Endometrial microvascular endothelial cells (primary cell): Measurements from ENCODE around the gene RNF138. TPM values are rescaled to one million over a fixed set of nuclear protein-coding genes. Genes with fewer than 3 reads are reported as not detected.

ENCODE experiments used
- in situ Hi-C: cut with HindIII; loops from 2 replicates; pipeline ENCODE4 v1.10.0; 2017; ENCODE audit warnings: low sequenced_read_pairs, low pct_unique_long_range_greater_than_20kb; ENCODE audit errors: inconsistent ontology term
- total RNA-seq: library from RNA; depleted of rRNA; stranded (reverse); fragments of >200 nt; gene quantifications from one replicate; pipeline ENCODE4 v1.2.3, GENCODE V29; 2015; ENCODE audit errors: inconsistent ontology term

RNF138 gene
- total RNA-seq, 1 donor from 2014 or later, result 60.4 TPM

DNA sequence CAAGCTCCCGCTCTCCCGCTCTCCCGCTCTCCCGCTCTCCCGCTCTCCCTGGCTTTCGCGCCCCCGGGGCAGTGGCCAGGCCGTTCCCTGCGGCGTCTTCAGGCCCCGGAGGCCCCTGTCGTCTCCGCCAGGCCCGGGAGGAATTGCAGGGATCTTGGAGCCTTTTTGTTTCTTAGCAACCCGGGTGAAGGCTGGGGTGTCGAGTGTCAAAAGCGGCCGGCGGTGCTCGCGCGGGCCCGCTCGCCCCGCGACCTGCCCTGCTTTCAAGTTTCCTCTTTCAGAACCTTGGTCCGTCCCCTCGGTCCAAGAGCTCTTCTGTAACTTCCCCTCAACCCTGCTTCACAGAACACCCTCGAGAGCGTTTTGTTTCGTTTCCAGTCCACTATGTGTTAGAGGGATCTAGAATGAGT is 1.4 kb downstream of the RNF138 start:
- in situ Hi-C loops, result no loop called here

DNA sequence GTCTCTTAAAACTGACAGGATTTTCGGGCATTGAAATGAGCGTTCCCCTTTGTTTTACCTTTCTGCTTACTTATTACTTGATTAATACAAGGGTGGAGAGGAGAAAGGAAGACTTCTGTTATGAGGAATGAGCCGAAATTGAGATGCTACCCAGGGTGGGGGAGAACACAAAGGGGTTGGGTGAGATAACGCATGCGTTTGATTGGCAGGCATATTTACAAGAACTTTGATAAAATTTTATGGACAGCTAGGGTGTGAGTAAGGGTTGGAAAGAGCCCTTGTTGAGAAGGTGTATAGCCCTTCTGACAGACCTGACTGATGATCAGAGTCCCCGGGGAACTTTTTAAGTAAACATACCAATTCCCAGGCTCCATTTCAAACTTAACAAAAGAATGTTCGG is 1.8 kb downstream of the RNF138 start:
- in situ Hi-C loops, result no loop called here

DNA sequence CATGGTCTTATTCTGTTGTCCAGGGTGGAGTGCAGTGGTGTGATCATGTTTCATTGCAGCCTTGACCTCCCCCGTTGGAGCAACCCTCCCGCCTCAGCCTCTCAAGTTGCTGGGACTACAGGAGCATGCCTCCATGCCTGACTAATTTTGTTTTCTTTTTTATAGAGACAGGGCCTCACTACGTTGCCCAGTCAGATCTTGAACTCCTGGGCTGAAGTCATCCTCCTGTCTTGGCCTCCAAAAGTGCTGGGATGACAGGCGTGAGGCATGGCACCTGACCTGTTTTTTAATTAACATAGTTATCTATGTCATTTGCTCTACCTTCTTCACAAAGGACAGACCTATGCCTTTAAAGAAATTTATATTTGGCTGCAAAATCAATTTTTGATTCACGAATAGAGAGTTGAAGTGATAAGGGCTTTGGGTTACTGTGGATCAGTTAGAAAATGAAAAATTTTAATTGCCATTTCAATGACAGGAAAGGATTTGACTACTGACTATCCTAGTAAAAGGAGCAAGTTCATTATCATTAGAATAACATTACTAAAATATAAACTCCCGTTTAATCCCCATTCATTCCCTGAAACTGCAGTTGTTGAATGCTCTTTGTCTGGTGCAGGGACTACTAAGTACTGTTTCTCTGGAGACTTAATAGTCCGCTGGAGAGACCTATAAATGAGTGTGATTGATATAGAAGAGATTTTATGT is 3.7 kb downstream of the RNF138 start:
- in situ Hi-C loops, result no loop called here

DNA sequence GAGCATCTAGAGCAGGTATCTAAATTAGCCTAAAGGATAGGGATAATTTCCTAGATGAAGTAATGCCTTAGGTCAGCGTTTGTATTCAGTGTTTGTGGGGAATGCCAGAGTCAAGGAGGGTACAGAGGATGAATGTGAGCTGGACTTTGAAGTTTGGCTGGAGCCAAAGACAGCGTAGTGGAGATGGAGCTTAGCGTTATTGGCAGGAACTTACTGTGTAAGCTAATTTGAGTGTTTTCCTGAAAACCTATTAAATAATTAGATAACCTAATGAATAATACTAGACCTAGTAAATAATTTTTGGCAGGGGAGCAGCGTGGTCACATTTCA is 4.2 kb downstream of the RNF138 start:
- in situ Hi-C loops, result no loop called here

DNA sequence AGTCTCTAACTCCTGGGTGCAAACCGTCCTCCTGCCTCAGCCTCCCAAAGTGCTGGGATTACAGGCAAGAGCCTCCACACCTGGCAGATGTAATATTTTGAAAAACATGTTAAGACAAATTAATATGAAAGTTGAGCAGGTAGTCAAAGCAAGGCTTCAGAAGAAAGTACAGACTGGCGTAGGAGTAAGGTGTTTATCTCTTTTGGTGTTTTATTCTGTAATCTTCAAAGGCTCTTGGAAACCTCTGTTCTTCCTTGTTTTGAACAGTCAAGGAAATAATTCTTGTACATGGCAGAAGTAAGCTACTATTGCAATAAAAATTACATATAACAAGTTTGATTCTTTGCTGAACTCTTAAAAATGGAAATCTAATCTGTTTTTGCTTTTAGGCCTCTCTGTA is 5.3 kb downstream of the RNF138 start:
- in situ Hi-C loops, result no loop called here

DNA sequence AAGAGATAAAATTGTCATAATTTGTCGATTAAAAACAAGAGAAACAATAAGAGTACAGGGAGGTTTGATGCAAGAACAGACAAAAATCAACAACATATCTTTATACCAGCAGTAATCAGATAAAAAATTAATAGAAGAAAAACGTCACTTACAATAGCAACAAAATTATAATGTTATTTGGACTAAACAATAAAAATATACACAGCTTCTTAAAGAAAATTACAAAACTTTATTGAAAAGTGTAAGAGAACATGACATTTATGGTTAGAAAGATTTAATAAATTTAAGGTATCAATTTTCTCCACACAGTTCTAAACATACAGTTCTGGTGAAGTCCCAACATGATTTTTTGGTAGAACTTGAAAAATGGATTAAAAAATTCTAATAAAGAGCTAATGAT is 12.8 kb downstream of the RNF138 start:
- in situ Hi-C loops, result no loop called here

DNA sequence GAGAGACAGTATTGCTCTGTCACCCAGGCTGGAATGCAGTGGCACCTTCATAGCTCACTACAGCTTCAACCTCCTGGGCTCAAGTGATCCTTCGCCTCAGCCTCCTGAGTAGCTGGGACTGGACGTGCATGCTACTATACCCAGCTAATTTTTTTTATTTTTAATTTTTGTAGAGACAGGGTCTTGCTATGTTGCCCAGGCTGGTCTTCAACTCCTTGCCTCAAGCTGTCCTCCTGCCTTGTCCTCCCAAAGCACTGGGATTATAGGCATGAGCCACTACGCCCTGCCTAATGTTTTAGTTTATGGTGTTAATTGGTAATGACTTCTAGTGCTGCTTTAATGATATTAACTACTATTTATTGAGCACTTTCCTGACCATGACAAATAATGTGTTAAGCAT is 18.3 kb downstream of the RNF138 start:
- in situ Hi-C loops, result no loop called here

DNA sequence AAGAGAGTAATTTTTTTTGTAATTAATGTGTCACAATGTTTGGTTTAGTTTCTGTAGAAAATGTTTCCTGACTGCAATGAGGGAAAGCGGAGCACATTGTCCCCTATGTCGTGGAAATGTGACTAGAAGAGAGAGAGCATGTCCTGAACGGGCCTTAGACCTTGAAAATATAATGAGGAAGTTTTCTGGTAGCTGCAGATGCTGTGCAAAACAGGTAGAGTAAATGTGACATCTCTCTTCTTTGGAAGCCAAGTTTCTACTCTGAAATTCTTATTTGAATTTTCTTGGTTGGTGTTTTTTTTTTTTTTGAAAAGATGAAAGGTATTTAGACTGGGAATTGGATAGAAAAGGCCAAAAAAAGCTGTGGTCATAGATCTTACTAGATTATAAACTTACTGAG is 20.0 kb downstream of the RNF138 start:
- in situ Hi-C loops, result no loop called here

DNA sequence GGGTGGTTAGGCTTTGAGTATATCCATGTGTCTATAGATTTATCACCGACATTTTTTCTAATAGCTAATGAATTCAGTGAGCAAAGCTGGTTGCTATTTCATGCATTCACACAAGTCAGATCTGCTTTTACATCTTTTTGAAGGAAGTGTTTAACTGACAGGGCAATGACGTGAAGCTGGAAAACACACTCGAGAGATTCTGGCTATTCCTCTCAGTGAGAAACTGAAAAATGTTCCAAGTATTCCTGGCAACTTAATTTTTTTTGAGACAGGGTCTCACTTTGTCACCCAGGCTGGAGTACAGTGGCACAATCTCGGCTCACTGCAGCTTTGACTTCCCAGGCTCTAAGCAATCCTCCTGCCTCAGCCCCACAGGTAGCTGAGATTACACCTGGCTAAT is 21.2 kb downstream of the RNF138 start:
- in situ Hi-C loops, result no loop called here

DNA sequence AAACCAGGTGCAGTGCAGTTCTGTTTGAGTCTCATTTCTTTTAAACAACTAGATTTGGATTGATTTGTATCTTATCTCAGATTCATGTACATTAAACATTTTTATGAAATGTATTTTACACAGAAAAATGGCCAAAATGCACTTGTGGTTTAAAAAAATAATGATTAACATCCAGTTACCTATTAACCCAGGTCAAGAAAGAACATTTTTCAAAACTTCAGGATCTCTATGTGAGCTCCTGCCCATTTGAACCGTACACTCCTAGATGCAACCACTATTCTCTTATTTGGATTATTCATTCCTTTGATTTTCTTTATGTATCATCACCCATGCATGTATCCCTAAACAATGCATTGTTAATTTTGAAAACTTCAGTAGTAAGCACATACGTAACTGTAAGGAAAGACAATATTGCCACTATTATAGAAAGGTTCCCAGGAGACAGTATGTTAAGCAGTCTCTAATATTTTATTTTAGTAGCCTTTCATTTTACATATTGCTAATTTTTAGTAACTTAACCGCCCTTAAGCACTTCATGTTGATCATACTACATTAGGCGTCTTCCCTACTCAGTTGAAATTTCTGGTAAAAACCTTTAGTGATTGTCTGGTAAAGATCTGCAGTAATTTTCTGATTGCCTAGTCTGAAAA is 22.7 kb downstream of the RNF138 start:
- in situ Hi-C loops, result no loop called here

DNA sequence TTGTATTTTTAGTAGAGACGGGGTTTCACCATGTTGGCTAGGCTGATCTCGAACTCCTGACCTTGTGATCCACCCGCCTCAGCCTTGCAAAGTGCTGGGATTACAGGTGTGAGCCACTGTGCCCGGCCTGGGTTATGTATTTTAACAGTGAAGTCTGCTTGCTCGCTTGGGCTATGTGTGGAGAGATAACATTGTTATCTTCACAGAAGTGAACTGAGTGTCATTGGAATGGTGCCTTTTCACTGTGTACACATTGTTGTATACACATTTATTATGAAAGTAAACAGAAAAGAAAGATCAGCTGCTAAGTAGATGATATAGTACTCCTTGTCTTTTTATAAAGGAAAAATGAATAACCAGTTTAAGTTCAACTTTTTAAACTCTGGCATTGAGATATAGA is 30.4 kb downstream of the RNF138 start:
- in situ Hi-C loops, result no loop called here

DNA sequence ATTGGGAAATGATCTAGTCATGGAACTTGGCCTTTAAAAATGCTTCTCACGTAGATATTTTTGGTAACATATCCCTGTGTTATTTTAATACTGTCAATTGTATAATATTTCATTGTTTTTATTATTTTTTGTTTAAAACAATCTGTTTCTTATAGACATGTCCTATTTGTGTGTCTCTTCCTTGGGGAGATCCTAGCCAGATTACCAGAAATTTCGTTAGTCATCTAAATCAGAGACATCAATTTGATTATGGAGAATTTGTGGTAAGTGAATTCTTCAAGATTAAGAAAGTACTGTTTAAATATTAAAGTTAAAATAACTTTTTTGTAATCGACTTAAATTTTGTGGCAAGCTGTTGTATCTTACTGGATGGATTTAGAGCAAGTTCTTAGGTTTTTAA is 34.9 kb downstream of the RNF138 start:
- in situ Hi-C loops, result no loop called here

DNA sequence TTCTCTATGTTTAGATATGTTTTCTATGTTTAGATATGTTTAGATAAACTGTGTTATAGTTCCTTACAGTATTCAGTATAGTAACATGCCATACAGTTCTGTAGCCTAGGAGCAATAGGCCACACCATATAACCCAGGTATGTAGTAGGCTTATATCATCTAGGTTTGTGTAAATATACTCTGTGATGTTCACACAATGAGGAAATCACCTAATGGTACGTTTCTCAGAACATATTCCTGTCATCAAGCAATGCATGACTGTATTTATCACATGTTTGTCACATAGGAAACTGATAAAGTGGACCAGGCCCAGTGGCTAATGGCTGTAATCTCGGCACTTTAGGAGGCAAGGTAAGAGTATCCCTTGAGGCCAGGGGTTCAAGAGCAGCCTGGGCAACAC is 44.0 kb downstream of the RNF138 start:
- in situ Hi-C loops, result no loop called here

DNA sequence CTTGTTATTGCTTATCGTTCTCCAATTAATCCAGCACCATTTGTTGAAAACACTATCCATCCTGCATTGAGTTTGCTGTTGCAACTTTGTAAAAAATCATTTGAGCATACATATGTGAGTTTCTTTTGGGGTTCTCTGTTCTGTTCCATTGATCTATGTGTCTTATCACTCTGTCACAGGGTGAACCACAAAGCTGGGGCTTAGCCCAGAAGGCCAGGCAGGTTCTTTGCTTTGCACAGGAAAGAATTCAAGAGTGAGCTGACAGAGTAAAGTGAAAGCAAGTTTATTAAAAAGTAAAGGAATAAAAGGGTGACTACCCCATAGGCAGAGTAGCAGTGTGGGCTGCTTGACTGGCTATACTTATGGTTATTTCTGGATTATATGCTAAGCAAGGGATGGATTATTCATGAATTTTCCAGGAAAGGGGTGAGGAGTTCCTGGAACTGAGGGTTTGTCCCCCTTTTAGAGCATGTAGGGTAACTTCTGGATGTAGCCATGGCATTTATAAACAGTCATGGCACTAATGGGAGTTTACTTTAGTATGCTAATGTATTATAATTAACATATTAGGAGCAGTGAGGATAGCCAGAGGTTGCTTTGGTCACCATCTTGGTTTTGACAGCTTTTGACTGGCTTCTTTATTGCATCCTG is 46.8 kb downstream of the RNF138 start:
- in situ Hi-C loops, result no loop called here

DNA sequence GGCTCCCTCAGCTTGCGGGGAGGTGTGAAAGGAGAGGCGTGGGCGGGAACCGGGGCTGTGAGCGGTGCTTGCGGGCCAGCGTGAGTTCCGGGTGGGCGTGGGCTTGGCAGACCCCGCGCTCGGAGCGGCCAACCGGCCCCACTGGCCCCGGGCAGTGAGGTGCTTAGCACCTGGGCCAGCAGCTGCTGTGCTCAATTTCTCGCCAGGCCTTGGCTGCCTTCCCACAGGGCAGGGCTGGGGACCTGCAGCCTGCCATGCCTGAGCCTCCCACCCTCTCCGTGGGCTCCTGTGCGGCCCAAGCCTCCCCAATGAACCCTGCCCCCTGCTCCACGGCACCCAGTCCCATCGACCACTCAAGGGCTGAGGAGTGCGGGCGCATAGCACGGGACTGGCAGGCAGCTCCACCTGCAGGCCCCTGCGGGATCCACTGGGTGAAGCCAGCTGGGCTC is 48.2 kb downstream of the RNF138 start:
- in situ Hi-C loops, result no loop called here

DNA sequence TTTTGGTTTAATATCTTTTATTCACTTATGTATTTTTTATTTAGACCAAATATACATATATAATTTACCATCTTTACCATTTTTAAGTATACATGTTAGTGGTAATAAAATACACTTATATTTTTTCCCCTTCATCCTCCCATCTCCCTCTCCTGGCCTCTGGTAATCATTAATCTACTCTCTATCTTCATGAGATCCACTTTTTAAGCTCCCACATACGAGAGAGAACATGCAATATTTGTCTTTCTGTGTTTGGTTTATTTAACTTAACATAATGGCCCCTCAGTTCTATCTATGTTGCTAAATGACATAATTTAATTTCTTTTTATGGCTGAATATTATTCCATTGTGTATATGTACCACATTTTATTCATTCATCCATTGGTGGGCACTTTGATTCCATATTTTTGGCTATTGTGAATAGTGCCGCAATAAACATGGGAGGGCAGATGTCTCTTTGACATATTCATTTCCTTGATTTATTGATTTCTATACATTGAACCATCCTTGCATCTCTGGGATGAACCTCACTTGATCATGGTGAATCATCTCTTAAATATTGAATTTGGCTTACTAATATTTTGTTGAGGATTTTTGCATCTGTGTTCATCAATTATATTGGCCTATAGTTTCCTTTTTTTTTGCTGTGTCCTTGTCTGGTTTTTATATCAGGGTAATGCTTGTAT is 56.7 kb downstream of the RNF138 start:
- in situ Hi-C loops, result no loop called here

DNA sequence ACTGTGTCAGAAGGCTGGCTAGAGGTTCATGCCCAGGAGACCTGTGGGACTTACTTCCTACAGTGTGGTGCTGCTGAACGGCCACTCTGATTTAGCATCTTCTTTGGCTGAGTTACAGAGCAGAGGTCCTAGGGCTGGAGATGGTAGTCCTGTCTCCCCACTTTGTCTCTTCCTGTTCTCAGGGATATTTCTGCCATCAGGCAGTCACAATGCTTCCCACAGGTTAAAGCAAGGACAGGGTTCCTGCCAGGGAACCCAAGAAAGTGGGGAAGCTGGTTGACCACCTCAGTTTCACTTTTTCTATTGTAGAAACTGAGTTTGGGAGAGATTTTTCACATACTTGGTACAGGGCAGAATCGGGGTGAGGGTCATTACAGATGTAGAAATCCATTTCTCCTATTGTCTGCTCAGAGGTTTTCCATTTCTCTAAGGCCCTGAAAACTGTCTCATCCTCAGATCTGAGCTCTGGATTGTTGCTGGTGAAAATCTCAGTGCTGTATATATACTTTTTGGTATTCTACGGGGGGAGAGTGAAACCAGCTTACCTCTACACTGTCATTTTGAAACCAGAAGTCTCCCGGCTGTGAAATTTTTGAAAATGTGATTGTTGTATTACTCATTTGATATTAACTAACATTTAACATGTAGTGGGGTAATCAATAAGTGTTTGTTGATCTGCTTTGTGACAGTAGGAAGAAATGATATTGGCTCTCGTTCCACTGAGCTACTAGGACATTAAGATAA is 61.2 kb downstream of the RNF138 start:
- in situ Hi-C loops, result no loop called here

DNA sequence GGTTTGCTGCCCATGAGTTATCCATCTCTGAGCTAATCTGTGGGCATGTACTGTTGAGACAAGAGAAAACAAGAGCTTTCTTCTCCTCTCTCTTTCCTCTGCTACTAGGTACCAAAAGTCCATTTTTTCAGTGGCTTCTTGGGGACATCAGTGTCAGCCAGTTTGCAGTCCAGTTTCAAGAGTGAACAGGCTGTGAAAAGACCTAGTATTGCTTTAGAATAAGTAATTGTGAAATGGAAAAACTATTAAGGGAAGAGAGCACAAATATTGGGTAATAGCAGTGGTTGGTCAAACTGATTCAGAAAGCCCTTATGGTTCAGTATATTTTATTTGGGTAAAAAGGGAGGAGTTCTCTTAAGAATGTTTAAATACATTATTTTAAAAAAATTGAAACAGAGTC is 65.2 kb downstream of the RNF138 start:
- in situ Hi-C loops, result no loop called here

DNA sequence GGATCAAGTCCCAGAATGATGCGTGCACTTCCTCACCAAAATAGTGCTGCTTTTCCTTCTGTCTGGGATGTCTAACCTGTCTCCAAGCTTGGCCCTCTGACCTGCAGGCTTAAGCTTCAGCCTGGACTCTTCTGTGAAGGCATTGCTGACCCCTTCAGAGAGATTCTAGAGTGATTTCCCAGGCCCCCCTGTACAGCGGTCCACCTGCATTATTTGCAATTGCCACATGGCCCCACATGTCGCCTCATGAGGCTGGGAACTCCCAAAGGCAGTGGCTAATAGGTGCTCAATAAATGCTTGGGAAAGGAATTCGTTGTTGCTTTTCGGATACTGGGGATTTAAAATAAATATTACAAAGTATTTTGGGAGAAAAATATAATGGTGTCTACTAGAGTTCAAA is 65.9 kb downstream of the RNF138 start:
- in situ Hi-C loops, result no loop called here
